ENCODE results near the gene C1orf21.

C1orf21 gene

DNA sequence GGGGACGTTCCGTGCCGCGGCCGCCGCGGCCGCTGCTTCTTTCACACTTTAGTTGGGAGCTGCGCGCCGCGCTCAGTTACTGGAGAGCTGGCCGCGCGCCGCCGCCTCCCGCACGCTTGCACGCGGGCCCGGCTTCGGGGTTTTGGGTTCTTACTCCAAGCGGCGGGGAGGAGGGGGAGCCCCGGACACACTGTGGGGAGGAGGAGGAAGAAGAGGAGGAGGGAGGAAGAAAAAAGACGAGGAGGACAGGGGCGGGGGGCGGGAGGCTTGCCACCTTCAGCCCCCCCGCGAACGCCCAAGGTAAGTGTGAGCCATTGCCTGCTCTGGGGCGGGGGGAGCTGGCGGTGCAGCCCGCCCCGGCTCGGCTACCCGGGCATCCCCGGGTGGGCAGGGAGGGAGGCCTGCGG, 243 bp downstream of the C1orf21 start:
- TF ChIP-seq OSR1 (CRISPR knock-in tag; IDR thresholded peaks at IDR 0.05) (no peak), ZNF8 (CRISPR knock-in tag; IDR thresholded peaks at IDR 0.05) (no peak), BACH2 (CRISPR knock-in tag; IDR thresholded peaks at IDR 0.05; ENCODE audit: borderline replicate concordance) (no peak), POU6F1 (CRISPR knock-in tag; IDR thresholded peaks at IDR 0.05; ENCODE audit: borderline replicate concordance, low read depth) (no peak), CSDC2 (CRISPR knock-in tag; IDR thresholded peaks at IDR 0.05) (no peak), ZNF565 (CRISPR knock-in tag; conservative IDR thresholded peaks at IDR 0.05; ENCODE audit: low read depth) (no peak), TOX (CRISPR knock-in tag; IDR thresholded peaks at IDR 0.05; ENCODE audit: borderline replicate concordance) (no peak), ZFP3 (CRISPR knock-in tag; IDR thresholded peaks at IDR 0.05) (no peak), PPARA (CRISPR knock-in tag; IDR thresholded peaks at IDR 0.05; ENCODE audit: borderline replicate concordance) (no peak), ZFP30 (CRISPR knock-in tag; IDR thresholded peaks at IDR 0.05) (no peak)
- ATAC-seq, result no peak

DNA sequence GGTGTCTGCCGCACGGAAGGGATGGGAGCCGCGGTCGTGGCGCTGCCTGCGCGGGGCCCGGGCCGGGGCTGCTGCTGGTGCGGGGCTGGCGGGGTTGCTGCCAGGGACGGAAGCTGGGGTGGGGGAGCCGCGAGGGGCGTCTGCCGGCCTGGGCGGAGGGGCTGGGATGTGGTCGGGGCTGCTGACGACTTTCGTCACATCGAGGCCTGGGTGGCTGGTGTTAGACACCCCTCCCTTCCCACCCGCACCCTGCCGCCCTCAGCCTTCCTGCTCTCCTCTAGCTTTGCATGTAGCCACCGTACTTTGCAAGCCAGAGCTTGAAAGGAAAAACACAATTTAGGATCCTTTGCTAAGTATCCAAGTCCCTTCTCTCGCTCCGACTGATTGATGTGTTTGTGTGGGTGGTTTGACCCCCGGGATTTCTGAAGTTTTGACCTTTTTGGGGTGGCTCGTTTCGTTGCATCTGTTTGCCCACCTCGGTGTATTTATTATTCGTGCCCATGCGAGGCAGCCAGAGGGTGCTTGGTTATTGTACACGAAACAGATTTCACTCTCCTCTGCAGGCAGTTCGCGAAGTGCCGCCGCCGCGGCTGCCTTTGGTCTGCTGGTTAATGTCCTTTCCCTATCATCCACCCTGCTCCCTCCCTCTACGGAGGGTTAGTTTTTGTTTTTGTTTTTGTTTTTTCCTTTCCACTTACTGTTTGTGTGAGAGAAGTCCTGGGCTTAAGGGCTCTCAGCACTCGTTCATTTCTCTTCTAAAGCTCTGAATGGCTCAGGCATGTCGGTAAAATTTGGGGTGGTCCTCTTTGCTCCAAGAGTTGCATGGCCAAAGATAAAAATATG, 868 bp downstream of the C1orf21 start:
- ATAC-seq, result peak; percentile 53
- TF ChIP-seq ISL1 (CRISPR knock-in tag; IDR thresholded peaks at IDR 0.05) (no peak), ZC3H10 (CRISPR knock-in tag; IDR thresholded peaks at IDR 0.05) (no peak), BACH2 (CRISPR knock-in tag; IDR thresholded peaks at IDR 0.05; ENCODE audit: borderline replicate concordance) (no peak), CSRNP3 (CRISPR knock-in tag; IDR thresholded peaks at IDR 0.05) (no peak), TOX (CRISPR knock-in tag; IDR thresholded peaks at IDR 0.05; ENCODE audit: borderline replicate concordance) (no peak), SNAI2 (CRISPR knock-in tag; IDR thresholded peaks at IDR 0.05) (no peak), OSR1 (CRISPR knock-in tag; IDR thresholded peaks at IDR 0.05) (no peak), ZNF565 (CRISPR knock-in tag; conservative IDR thresholded peaks at IDR 0.05; ENCODE audit: low read depth) (no peak), PATZ1 (CRISPR knock-in tag; IDR thresholded peaks at IDR 0.05; ENCODE audit: borderline replicate concordance) (no peak), PPARA (CRISPR knock-in tag; IDR thresholded peaks at IDR 0.05; ENCODE audit: borderline replicate concordance) (no peak), TSHZ2 (CRISPR knock-in tag; IDR thresholded peaks at IDR 0.05) (no peak), POU6F1 (CRISPR knock-in tag; IDR thresholded peaks at IDR 0.05; ENCODE audit: borderline replicate concordance, low read depth) (no peak), ZFP3 (CRISPR knock-in tag; IDR thresholded peaks at IDR 0.05) (no peak), ZNF8 (CRISPR knock-in tag; IDR thresholded peaks at IDR 0.05) (no peak), RARB (CRISPR knock-in tag; IDR thresholded peaks at IDR 0.05) (no peak), CSDC2 (CRISPR knock-in tag; IDR thresholded peaks at IDR 0.05) (no peak), ZFP30 (CRISPR knock-in tag; IDR thresholded peaks at IDR 0.05) (no peak)

DNA sequence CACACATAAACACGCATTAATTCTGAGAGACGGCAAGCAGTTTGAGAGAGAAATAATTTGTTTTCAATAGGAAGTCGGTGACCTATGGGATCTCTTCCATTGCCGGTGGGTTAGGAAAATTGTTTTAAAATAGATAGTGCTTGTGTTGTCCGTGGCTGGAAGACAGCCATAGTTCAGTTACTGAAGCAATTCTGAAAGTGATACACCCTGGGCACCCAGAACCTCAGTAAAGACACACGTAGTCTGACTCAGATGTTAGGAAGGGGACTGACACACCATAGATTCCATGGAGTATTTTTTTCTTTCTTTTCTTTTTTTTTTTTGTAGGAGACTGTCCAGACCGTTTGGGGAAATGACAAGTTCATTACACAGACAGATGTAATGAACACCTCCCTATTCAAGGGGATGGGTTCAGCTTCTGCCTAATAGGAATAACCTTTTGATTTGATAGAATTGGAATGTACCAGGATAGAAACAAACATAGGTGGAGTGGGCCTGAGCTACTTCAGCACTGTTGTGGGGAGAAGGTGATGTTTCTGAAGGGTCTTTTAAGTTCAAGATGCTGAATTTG, 1.6 kb downstream of the C1orf21 start:
- peak; percentile 59 for ATAC-seq
- TF ChIP-seq PPARA (CRISPR knock-in tag; IDR thresholded peaks at IDR 0.05; ENCODE audit: borderline replicate concordance) (no peak), RARB (CRISPR knock-in tag; IDR thresholded peaks at IDR 0.05) (0 out of 2 replicates have a peak, but pooled peaks have one; percentile 45)
